AG10803 (cell line): Measurements from ENCODE around the gene GRM4.

Experiments used
- DNase-seq: peaks from one replicate; pipeline ENCODE4 v3.0.0; 2010; ENCODE audit warnings: low read depth
- H3K4me3 ChIP-seq: 2 replicates; pipeline ENCODE4 v1.5.1; 2011; ENCODE audit warnings: mild to moderate bottlenecking, low read length, control low read depth
- TF ChIP-seq, protein P1 (sequence below): conservative IDR thresholded peaks from 2 replicates; pipeline ENCODE4 v1.5.1; 2011; ENCODE audit warnings: mild to moderate bottlenecking, low read length, control low read depth, inconsistent platforms

Gene GRM4

DNA sequence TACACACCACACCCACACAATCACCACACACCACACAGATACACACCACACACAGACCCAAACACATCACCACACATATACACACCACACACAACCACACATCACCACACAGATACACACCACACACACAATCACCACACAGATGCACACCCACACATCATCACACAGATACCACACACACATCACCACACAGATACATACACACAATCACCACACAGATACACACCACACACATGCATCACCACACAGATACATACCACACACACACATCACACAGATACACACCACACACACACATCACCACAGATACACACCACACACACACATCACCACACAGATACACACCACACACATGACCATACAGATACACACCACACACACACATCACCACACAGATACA lies 73.2 kb downstream of the GRM4 start:
- TF ChIP-seq, protein P1, sequence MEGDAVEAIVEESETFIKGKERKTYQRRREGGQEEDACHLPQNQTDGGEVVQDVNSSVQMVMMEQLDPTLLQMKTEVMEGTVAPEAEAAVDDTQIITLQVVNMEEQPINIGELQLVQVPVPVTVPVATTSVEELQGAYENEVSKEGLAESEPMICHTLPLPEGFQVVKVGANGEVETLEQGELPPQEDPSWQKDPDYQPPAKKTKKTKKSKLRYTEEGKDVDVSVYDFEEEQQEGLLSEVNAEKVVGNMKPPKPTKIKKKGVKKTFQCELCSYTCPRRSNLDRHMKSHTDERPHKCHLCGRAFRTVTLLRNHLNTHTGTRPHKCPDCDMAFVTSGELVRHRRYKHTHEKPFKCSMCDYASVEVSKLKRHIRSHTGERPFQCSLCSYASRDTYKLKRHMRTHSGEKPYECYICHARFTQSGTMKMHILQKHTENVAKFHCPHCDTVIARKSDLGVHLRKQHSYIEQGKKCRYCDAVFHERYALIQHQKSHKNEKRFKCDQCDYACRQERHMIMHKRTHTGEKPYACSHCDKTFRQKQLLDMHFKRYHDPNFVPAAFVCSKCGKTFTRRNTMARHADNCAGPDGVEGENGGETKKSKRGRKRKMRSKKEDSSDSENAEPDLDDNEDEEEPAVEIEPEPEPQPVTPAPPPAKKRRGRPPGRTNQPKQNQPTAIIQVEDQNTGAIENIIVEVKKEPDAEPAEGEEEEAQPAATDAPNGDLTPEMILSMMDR, result no peak
- no peak overlapping the region for H3K4me3 ChIP-seq
- no peak for DNase-seq

DNA sequence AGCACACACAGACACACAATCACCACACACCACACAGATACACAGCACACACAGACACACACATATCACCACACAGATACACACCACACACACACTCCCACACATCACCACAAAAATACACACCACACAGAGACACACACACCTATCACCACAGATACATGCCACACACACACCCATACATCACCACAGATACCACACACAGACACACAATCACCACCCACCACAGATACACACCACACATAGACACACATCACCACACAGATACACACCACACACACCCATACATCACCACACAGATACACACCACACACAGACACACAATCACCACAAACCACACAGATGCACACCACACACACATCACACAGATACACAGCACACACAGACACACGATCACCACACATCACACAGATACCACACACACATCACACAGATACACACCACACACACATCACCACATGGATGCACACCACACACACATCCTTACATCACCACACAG lies 74.0 kb downstream of the GRM4 start:
- H3K4me3 ChIP-seq, result no peak overlapping the region
- TF ChIP-seq, protein P1, result no peak
- DNase-seq, result no peak

DNA sequence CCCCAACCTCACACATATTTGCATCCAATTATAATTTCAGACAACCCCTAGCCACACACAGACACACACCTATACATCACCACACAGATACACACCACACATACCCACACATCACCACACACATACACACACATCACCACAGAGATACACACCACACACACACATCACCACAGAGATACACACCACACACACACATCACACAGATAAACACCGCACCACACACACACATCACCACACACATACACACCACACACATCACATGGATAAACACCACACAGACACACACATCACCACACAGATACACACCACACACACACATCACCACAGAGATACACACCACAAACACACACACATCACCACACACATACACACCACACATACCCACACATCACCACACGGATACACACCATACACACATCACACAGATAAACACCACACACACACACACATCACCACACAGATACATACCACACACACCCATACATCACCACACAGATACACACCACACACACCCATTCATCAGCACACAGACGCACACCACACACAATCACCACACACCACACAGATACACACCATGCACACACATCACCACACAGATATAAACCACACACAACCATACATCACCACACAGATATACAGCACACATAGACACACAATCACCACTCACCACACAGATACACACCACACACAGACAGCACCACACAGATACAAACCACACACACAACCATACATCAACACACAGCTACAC lies 74.6 kb downstream of the GRM4 start:
- no peak overlapping the region for H3K4me3 ChIP-seq
- DNase-seq, result no peak
- TF ChIP-seq, protein P1, result no peak

DNA sequence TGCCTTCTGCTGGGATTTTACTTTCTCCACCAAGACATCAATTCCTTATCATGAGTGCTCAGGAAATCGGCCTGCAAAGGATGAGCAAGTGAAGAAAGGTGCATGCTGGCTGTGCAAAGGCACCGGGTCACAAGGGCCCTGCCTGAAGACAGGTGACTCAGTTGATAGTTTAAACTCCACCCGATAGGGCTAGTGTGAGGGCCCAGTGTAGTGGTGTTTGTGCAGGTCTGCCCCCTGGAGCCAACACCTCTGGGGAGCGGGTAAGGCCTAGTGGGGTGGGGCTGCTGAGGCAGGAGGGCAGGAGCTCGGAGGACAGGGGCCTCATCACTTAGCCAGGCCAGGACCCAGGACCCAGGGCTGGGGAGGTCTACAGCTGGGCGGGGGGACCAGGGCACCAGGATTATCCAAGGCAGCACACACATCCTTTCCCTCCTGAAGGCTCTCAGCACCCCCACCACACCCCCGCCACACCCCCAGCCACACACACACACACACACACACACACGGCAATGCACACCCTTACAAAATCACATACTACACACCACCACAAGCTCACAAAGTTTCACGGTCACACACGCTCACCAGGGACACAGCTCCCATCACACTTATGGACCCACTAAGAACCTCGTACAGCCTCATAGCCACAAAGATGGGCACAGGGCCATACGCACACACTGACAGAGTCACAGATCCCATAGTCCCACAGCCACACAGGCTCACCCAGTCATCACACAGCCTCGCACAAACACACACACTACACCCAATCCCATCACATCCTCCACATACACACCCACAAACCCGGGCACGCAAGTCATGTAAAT lies 75.4 kb downstream of the GRM4 start:
- no peak overlapping the region for H3K4me3 ChIP-seq
- TF ChIP-seq, protein P1, result no peak
- no peak for DNase-seq

DNA sequence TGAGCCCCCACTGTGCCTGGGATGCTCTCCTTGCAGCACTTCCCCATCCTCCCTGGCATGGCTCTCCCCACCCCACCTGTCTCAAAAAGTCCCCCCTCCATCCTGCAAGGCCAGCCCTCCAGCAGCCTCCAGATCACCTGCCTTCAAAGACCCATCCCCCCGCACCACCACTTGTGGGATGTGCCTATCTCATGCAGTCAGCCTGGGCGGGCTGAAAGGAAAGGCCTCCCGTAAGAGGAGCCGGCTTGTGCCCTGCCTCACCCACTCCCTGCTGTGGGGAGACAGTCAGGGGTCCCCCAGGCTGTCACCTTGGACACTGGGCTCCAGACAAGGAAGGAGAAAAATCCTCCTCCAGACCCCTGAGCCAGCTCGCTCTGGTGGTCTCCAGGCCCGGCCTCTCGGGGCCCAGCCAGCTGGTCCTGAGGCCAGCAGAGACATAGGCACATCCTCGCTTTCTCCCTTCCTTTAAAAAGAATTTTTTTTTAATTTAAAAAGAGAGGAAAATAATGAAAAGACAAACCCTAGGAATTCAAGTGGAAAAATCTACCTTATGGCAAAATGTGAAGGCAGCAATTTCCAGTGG lies 77.3 kb downstream of the GRM4 start:
- H3K4me3 ChIP-seq, result no peak overlapping the region
- no peak for DNase-seq
- TF ChIP-seq, protein P1, result no peak

DNA sequence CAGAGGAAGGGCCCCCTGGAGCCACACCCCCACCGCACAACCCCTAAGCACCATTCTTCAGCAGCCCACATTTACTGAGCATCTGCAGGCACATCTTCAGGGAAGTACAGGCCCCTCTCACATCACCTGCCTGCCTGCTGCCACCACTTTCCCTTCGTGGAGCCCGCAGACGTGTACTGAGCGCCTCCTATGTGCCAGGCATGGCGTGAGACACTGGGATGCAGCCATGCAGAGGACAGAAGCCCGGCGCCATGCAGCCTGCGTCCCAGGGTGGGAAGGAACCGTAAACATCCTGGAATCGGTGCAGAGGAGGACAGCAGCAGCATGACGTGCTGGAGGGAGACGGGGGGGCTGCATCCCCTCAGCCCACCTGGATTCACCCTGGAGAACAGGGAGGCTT lies 78.1 kb downstream of the GRM4 start:
- TF ChIP-seq, protein P1, result no peak
- no peak overlapping the region for H3K4me3 ChIP-seq
- no peak for DNase-seq
